ENCODE data around the gene CBX6.
A peak's percentile ranks its signal among the peaks of the same experiment; 100 is the strongest.
"Not testable (repeated sequence)": the region's sequence is repeated elsewhere in the genome, so short reads cannot be mapped to it uniquely, and the experiment has no call there.

CBX6 gene

DNA sequence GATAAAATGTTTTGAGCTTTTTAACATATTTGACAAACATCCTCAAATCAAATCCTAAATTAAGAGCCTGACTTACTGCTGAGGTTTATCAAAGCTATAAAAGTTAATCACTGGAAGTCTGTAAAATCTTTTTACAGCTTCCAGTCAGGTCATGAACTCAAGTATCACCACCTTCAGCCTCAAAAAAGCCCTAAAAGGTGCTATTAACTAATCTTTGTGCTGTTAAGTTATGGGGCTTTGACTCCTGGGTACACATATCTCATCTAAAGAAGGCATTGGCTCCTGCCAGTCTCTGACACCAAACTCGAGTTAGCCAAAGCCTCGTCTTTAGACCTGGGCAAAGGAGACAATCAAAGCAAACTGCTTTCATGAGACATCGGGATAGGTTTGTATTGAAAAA, 34.0 kb upstream of the CBX6 start:
- in situ Hi-C loops (cut with HindIII; ENCODE audit: low sequenced_read_pairs), result no loop called here
- no peak for DNase-seq (ENCODE audit: low read depth, low spot score)
- TF ChIP-seq, protein P1, sequence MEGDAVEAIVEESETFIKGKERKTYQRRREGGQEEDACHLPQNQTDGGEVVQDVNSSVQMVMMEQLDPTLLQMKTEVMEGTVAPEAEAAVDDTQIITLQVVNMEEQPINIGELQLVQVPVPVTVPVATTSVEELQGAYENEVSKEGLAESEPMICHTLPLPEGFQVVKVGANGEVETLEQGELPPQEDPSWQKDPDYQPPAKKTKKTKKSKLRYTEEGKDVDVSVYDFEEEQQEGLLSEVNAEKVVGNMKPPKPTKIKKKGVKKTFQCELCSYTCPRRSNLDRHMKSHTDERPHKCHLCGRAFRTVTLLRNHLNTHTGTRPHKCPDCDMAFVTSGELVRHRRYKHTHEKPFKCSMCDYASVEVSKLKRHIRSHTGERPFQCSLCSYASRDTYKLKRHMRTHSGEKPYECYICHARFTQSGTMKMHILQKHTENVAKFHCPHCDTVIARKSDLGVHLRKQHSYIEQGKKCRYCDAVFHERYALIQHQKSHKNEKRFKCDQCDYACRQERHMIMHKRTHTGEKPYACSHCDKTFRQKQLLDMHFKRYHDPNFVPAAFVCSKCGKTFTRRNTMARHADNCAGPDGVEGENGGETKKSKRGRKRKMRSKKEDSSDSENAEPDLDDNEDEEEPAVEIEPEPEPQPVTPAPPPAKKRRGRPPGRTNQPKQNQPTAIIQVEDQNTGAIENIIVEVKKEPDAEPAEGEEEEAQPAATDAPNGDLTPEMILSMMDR (IDR thresholded peaks at IDR 0.05; ENCODE audit: low read depth, low read length), result no peak

DNA sequence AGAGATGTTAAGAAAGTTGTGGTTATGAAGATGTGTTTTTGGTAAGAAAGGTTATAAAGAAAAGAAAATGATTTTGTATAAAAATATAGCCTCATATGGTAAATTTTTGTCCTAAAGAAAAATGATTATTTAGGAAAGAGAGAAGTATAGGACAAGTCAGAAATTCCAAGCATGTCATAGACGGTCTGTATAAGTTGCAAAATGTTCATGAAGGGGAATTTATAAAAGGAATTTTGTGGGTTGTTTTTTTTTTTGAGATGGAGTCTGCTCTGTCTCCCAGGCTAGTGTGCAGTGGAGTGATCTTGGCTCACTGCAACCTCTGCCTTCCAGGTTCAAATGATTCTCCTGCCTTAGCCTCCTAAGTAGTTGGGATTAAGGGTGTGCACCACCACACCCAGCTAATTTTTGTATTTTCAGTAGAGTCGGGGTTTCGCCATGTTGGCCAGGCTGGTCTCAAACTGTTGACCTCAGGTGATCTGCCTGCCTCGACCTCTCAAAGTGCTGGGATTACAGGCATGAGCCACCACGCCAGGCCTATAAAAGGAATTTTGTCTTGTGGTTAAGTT, 32.1 kb upstream of the CBX6 start:
- H3K4me3 ChIP-seq (ENCODE audit: low read depth, low read length); in situ Hi-C loops (cut with HindIII; ENCODE audit: low sequenced_read_pairs): not testable (repeated sequence)
- peak; percentile 3 for DNase-seq (ENCODE audit: low read depth, low spot score)

More for the DNA sequence above, 34.0 kb upstream of the CBX6 start:
- H3K4me3 ChIP-seq (ENCODE audit: low read depth, low read length), result no peak overlapping the region

DNA sequence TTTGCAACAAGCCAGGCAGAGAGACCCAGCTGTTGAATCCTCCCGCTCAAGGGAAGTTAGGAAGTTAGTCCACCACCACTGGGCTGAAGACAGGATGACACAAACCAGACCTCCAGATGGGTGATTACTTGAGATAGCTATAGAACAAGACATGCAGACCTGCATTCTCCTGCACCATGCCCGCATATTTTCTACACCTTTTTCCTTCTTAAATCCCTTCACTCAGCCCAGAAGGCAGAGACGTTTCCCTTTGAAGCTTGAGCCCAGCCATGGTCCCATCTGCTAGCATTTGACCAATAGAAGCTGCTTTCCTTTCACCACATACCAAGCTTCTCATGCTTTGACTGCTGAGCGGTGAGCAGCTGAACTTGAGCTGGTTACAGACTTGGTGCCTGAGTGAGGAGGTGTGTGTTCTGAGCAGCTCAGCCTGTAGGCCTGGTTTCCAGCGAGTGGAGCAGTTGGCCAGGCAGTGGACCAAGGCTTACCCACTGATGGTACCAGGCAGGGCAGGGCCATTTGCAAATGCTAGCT, 29.2 kb upstream of the CBX6 start:
- no peak overlapping the region for H3K4me3 ChIP-seq (ENCODE audit: low read depth, low read length)
- in situ Hi-C loops (cut with HindIII; ENCODE audit: low sequenced_read_pairs), result no loop called here
- no peak for DNase-seq (ENCODE audit: low read depth, low spot score)
- TF ChIP-seq, protein P1 (IDR thresholded peaks at IDR 0.05; ENCODE audit: low read depth, low read length), result no peak

DNA sequence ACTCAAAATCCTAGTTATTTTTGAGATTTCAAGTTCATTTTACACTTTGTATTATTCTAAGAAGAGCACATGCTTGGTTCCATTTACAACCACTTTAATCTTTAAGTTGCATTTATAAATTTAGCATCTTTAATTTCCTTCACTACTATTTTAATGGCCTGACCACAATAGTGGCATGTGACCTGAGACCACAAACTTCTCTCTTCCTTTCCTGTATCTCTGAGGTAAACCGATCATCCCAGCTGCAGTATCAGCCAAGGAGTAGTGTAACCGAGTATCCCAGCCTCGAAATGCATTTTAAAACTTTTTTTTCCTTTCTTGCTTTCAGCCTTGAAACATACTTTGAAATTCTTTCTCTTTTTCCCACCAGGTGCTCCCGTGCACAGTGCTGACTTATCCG, 28.7 kb upstream of the CBX6 start:
- in situ Hi-C loops (cut with HindIII; ENCODE audit: low sequenced_read_pairs), result no loop called here
- H3K4me3 ChIP-seq (ENCODE audit: low read depth, low read length), result no peak overlapping the region
- no peak for DNase-seq (ENCODE audit: low read depth, low spot score)
- TF ChIP-seq, protein P1 (IDR thresholded peaks at IDR 0.05; ENCODE audit: low read depth, low read length), result no peak

DNA sequence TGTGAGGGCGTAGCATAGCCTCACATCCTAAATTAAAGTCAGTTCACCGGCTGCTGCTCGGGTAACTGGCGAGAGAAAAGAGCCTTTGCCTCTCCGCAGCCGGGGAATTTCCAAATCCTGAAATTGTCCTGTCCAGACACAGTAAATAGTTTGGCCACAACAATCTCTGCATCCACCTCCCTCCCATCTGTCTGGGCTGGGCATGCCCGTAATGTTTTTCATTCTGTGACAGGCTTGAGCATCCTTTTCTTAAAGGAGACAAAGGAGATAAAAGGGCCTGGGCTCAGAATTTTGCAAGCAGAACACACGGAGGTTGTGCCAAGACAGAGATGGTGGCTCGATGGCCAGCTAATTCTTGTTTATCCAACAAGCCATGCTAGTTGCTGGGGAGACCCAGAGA, 19.2 kb upstream of the CBX6 start:
- DNase-seq (ENCODE audit: low read depth, low spot score), result no peak
- TF ChIP-seq, protein P1 (IDR thresholded peaks at IDR 0.05; ENCODE audit: low read depth, low read length), result no peak
- in situ Hi-C loops (cut with HindIII; ENCODE audit: low sequenced_read_pairs), result no loop called here
- no peak overlapping the region for H3K4me3 ChIP-seq (ENCODE audit: low read depth, low read length)

DNA sequence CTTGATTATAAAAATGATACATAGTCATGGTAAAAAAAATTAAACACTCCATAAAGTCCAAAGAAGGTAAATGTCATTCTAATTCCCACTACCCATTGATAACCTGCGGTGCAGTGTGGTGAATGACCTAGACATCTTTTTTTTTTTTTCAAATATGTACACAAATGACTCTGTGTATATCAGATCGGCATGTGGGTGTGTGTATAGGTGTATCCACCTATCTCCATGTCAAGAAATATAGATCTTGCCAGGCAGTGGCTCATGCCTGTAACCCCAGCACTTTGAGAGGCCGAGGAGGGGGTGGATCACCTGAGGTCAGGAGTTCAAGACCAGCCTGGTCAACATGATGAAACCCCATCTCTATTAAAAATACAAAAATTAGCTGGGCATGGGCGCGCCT, 18.4 kb upstream of the CBX6 start:
- in situ Hi-C loops (cut with HindIII; ENCODE audit: low sequenced_read_pairs), result no loop called here
- TF ChIP-seq, protein P1 (IDR thresholded peaks at IDR 0.05; ENCODE audit: low read depth, low read length), result no peak
- no peak overlapping the region for H3K4me3 ChIP-seq (ENCODE audit: low read depth, low read length)
- DNase-seq (ENCODE audit: low read depth, low spot score), result no peak

DNA sequence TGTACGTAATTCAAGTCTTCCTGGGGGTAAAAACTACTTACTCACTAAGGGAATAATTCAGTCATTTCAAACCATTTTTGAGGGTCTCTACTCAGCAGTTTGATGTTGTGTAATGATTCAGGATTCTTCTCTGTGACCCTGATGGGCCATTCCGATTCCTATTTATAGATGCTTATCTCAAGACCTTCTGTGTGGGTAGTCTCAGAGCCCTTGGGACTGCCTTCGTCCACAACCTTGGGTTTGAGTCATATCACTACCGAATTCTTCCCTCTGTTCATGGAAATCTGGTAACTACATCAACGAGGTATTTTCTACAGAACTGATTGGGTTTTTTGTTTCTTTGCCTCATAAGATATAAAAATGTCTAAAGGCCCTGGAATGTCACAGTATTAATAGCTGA, 14.3 kb upstream of the CBX6 start:
- DNase-seq (ENCODE audit: low read depth, low spot score), result no peak
- no peak overlapping the region for H3K4me3 ChIP-seq (ENCODE audit: low read depth, low read length)
- TF ChIP-seq, protein P1 (IDR thresholded peaks at IDR 0.05; ENCODE audit: low read depth, low read length), result no peak
- in situ Hi-C loops (cut with HindIII; ENCODE audit: low sequenced_read_pairs), result no loop called here

Measured in astrocyte of the spinal cord (primary cell).